Body of pancreas (tissue), 4 donors: ENCODE measurements around the gene MAB21L4.

ENCODE experiments used
- POLR2A ChIP-seq, 3 donors: fragments of 450-650 bp; IDR thresholded peaks; one replicate each; pipeline ENCODE4 v1.6.1; 2016; ENCODE audit warnings: antibody characterized with exemption in 3 of 3, mild to moderate bottlenecking in 2 of 3
- TF ChIP-seq, protein P1 (sequence below), 7 experiments: fragments of 450-650 bp in 4 of 7; fragments of 200-600 bp in 3 of 7; sonication (generic) in 3 of 7; IDR thresholded peaks; one replicate each; pipeline ENCODE4 v1.5.1; 2016 to 2019; ENCODE audit warnings: antibody characterized with exemption in 7 of 7

DNA sequence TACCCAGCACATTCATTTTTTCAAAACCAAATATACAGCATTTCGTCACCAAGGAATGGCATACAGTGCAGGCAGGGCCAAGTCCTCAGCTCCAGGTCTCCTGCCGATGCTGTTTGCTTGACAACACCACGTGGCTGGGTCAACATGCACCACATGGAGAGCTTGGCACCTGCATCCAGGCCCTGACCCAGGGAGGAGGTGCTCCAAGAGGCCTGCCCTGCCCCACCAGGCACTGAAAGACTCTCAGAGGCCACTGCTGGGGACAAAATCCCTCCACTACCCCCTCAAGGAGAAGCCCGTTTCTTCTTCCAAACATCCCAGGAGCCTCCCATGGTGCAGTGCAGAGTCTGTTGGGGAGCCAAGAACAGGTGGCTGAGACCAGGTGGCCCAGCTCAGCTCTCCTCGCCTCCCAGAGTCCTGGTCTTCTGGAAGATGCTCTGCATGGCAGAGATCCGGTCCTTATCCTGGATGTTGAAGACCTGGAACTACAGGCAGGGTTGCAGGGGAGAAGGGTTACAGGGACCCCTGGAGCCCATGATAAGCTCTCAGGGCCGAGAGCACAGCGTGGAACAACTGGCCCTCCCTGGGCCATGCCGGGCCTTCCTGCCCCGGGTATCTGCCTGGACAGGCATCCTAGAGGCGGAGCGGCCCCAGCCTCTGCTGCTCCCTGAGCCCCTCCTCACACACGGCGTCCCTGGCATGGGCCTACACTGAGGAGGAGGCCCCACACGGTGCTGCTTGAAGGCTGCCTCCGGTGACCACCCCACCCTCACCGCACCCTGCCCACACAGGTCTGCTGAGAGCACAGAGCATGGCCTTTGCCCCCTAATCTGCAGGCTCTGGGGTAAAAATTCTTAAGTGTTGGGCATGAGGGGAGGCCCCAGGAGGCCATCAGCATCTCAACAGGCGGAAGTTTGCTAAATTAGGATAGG, 9.0 kb downstream of the MAB21L4 start:
- TF ChIP-seq POLR2A (IDR thresholded peaks at IDR 0.05) = no peak
- TF ChIP-seq, protein P1, sequence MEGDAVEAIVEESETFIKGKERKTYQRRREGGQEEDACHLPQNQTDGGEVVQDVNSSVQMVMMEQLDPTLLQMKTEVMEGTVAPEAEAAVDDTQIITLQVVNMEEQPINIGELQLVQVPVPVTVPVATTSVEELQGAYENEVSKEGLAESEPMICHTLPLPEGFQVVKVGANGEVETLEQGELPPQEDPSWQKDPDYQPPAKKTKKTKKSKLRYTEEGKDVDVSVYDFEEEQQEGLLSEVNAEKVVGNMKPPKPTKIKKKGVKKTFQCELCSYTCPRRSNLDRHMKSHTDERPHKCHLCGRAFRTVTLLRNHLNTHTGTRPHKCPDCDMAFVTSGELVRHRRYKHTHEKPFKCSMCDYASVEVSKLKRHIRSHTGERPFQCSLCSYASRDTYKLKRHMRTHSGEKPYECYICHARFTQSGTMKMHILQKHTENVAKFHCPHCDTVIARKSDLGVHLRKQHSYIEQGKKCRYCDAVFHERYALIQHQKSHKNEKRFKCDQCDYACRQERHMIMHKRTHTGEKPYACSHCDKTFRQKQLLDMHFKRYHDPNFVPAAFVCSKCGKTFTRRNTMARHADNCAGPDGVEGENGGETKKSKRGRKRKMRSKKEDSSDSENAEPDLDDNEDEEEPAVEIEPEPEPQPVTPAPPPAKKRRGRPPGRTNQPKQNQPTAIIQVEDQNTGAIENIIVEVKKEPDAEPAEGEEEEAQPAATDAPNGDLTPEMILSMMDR (IDR thresholded peaks at IDR 0.05) = no peak
